Activated naive CD8-positive, alpha-beta T cell treated with anti-CD3 and anti-CD28 coated beads, Interleukin-2, amount 10 ng/mL, durations not matched to agents 7 days and 5 days (primary cell): ENCODE measurements around the gene MPHOSPH9. TPM values are rescaled to one million over a fixed set of nuclear protein-coding genes. Genes with fewer than 3 reads are reported as not detected.
"Not testable (repeated sequence)": the region's sequence is repeated elsewhere in the genome, so short reads cannot be mapped to it uniquely, and the experiment has no call there.

Experiments used
- ATAC-seq: fragments of 150-1000 bp; cut with Tn5 transposase; one replicate; pipeline ENCODE4 v1.10.0; 2021; ENCODE audit warnings: low read depth, moderate library complexity
- POLR2A ChIA-PET: fragments of 350-600 bp; sonication (Branson Sonifier 250); formaldehyde crosslinking; loops from one replicate; lab custom pipeline; 2021; ENCODE audit warnings: antibody characterized with exemption; lab: Charles Lee
- DNase-seq: peaks from one replicate; pipeline ENCODE4 v3.0.0; 2021
- H3K27ac Mint-ChIP-seq: one replicate; pipeline ENCODE4 v1.8.0; 2022; ENCODE audit warnings: mild to moderate bottlenecking, mixed read lengths
- H3K27me3 Mint-ChIP-seq: one replicate; pipeline ENCODE4 v1.8.0; 2022; ENCODE audit warnings: mild to moderate bottlenecking, moderate library complexity, mixed read lengths
- H3K36me3 Mint-ChIP-seq: one replicate; pipeline ENCODE4 v1.8.0; 2021; ENCODE audit warnings: mild to moderate bottlenecking, mixed read lengths
- H3K4me1 Mint-ChIP-seq: one replicate; pipeline ENCODE4 v1.8.0; 2021; ENCODE audit warnings: mixed read lengths
- H3K4me3 Mint-ChIP-seq: one replicate; pipeline ENCODE4 v1.8.0; 2022; ENCODE audit warnings: mild to moderate bottlenecking, moderate library complexity, mixed read lengths
- H3K9me3 Mint-ChIP-seq: one replicate; pipeline ENCODE4 v1.8.0; 2021; ENCODE audit warnings: mixed read lengths
- total RNA-seq, 2 experiments: library from RNA; stranded (reverse); gene quantifications; one replicate each; pipeline ENCODE4 v1.2.3, GENCODE V29; 2021

Gene MPHOSPH9
- total RNA-seq, 2 experiments from 2014 or later = 121 to 131 TPM

GRCh38 chr12:123233505-123234308, 766 bp upstream of the MPHOSPH9 start:
- ATAC-seq (peak; percentile 8), DNase-seq (no peak)
- H3K27ac Mint-ChIP-seq = peak overlapping the region; percentile 94
- POLR2A ChIA-PET = interaction anchor here (0.6 to 4.1 kb wide), 51 partner anchors 9 to 760 kb away, joined by 3 to 91 read pairs (median 5); partner anchors contain the start of genes ABCB9, ARL6IP4, DDX55 and DNAH10
- peaks cover 56% of the 10 kb centered on the region for H3K4me1 Mint-ChIP-seq
- H3K27me3 Mint-ChIP-seq = no peaks in the 10 kb centered on the region
- peaks cover 10% of the 10 kb centered on the region for H3K36me3 Mint-ChIP-seq
- H3K9me3 Mint-ChIP-seq = no peaks in the 10 kb centered on the region
- H3K4me3 Mint-ChIP-seq = peak overlapping the region; percentile 100

- POLR2A ChIA-PET = interaction anchor here (0.5 to 4.1 kb wide), 52 partner anchors 10 to 706 kb away, joined by 3 to 91 read pairs (median 4); partner anchors contain the start of genes ABCB9, ARL6IP4, DDX55 and DNAH10
- Mint-ChIP-seq H3K9me3 (no peaks in the 10 kb centered on the region), H3K4me3 (peak overlapping the region; percentile 100), H3K27me3 (no peaks in the 10 kb centered on the region), H3K4me1 (peaks cover 58% of the 10 kb centered on the region), H3K36me3 (peaks cover 14% of the 10 kb centered on the region), H3K27ac (peak overlapping the region; percentile 94)
- ATAC-seq (no peak), DNase-seq (no peak)
These were observed 502 bp downstream of the MPHOSPH9 start for GRCh38 chr12:123232472-123232806.

- Mint-ChIP-seq H3K36me3 (peaks cover 16% of the 10 kb centered on the region), H3K27me3 (no peaks in the 10 kb centered on the region), H3K4me1 (peaks cover 54% of the 10 kb centered on the region), H3K27ac (peak overlapping the region; percentile 94), H3K4me3 (peak overlapping the region; percentile 100), H3K9me3 (no peaks in the 10 kb centered on the region)
- DNase-seq (no peak), ATAC-seq (no peak)
- POLR2A ChIA-PET = interaction anchor here (0.7 to 4.1 kb wide), 25 partner anchors 9 to 392 kb away, joined by 3 to 91 read pairs (median 10); partner anchors contain the start of genes ABCB9, ARL6IP4, DDX55 and KMT5A
These were observed 1.0 kb downstream of the MPHOSPH9 start for GRCh38 chr12:123231931-123232330.

GRCh38 chr12:123229051-123229450, 3.9 kb downstream of the MPHOSPH9 start:
- ATAC-seq (no peak), DNase-seq (no peak)
- POLR2A ChIA-PET = interaction anchor here (0.6 to 1.3 kb wide), 6 partner anchors 10 to 263 kb away, joined by 3 to 5 read pairs (median 3); partner anchors contain the start of genes ABCB9 and OGFOD2
- Mint-ChIP-seq H3K27ac (peak overlapping the region; percentile 98), H3K27me3 (no peaks in the 10 kb centered on the region), H3K36me3 (peaks cover 22% of the 10 kb centered on the region), H3K4me3 (peak overlapping the region; percentile 96), H3K9me3 (no peaks in the 10 kb centered on the region), H3K4me1 (peaks cover 51% of the 10 kb centered on the region)

GRCh38 chr12:123227581-123228258, 5.2 kb downstream of the MPHOSPH9 start:
- Mint-ChIP-seq H3K27ac (peak overlapping the region; percentile 61), H3K9me3 (no peaks in the 10 kb centered on the region), H3K36me3 (peaks cover 23% of the 10 kb centered on the region), H3K4me3 (peak overlapping the region; percentile 62), H3K27me3 (no peaks in the 10 kb centered on the region), H3K4me1 (peaks cover 60% of the 10 kb centered on the region)
- ATAC-seq = no peak
- POLR2A ChIA-PET = interaction anchor here (1.2 kb wide), 1 partner anchor 11 kb away, joined by 3 read pairs; no protein-coding TSS in a partner anchor
- DNase-seq = no peak

- Mint-ChIP-seq H3K4me3 (no peak overlapping the region), H3K4me1 (peaks cover 54% of the 10 kb centered on the region), H3K27me3 (no peaks in the 10 kb centered on the region), H3K36me3 (peaks cover 30% of the 10 kb centered on the region), H3K9me3 (no peaks in the 10 kb centered on the region), H3K27ac (peak overlapping the region; percentile 15)
- POLR2A ChIA-PET = no interaction called here
- DNase-seq = no peak
- ATAC-seq = no peak
These were observed 7.5 kb downstream of the MPHOSPH9 start for GRCh38 chr12:123225443-123225842.

GRCh38 chr12:123223241-123223668, 9.7 kb downstream of the MPHOSPH9 start:
- Mint-ChIP-seq H3K9me3 (no peaks in the 10 kb centered on the region), H3K4me1 (peaks cover 35% of the 10 kb centered on the region), H3K27me3 (no peaks in the 10 kb centered on the region), H3K27ac (peak overlapping the region; percentile 98), H3K4me3 (peak overlapping the region; percentile 88), H3K36me3 (peaks cover 34% of the 10 kb centered on the region)
- DNase-seq = peak; percentile 63
- POLR2A ChIA-PET = interaction anchor here (0.5 to 3.1 kb wide), 11 partner anchors 9 to 249 kb away, joined by 3 to 91 read pairs (median 5); partner anchors contain the start of genes MPHOSPH9, MTRFR and OGFOD2
- peak; percentile 96 for ATAC-seq

GRCh38 chr12:123207815-123208214, 25.1 kb downstream of the MPHOSPH9 start:
- H3K9me3 Mint-ChIP-seq, DNase-seq, POLR2A ChIA-PET, H3K4me1 Mint-ChIP-seq, ATAC-seq, H3K4me3 Mint-ChIP-seq, H3K27ac Mint-ChIP-seq, H3K27me3 Mint-ChIP-seq: not testable (repeated sequence)
- peaks cover 33% of the 10 kb centered on the region for H3K36me3 Mint-ChIP-seq

- POLR2A ChIA-PET = interaction anchor here (0.6 kb wide), 1 partner anchor 26 kb away, joined by 3 read pairs; no protein-coding TSS in a partner anchor
- H3K36me3 Mint-ChIP-seq = peaks cover 36% of the 10 kb centered on the region
- not testable (repeated sequence) for H3K4me1 Mint-ChIP-seq, DNase-seq, H3K4me3 Mint-ChIP-seq, H3K27me3 Mint-ChIP-seq, ATAC-seq, H3K9me3 Mint-ChIP-seq, H3K27ac Mint-ChIP-seq
These were observed 26.1 kb downstream of the MPHOSPH9 start for GRCh38 chr12:123206794-123207193.

- Mint-ChIP-seq H3K27ac (peak overlapping the region; percentile 80), H3K36me3 (peaks cover 34% of the 10 kb centered on the region), H3K27me3 (no peaks in the 10 kb centered on the region), H3K9me3 (no peaks in the 10 kb centered on the region), H3K4me3 (peak overlapping the region; percentile 32), H3K4me1 (peaks cover 16% of the 10 kb centered on the region)
- DNase-seq = no peak
- ATAC-seq = peak; percentile 60
- POLR2A ChIA-PET = no interaction called here
These were observed 32.5 kb downstream of the MPHOSPH9 start for GRCh38 chr12:123200414-123200813.

GRCh38 chr12:123199936-123200335, 33.0 kb downstream of the MPHOSPH9 start:
- H3K4me1 Mint-ChIP-seq = peaks cover 16% of the 10 kb centered on the region
- no peak for DNase-seq
- no peaks in the 10 kb centered on the region for H3K27me3 Mint-ChIP-seq
- POLR2A ChIA-PET = interaction anchor here (0.6 to 0.7 kb wide), 2 partner anchors 88 to 425 kb away, joined by 4 to 5 read pairs; no protein-coding TSS in a partner anchor
- peaks cover 33% of the 10 kb centered on the region for H3K36me3 Mint-ChIP-seq
- no peak for ATAC-seq
- no peak overlapping the region for H3K4me3 Mint-ChIP-seq
- H3K27ac Mint-ChIP-seq = peak overlapping the region; percentile 80
- no peaks in the 10 kb centered on the region for H3K9me3 Mint-ChIP-seq

- Mint-ChIP-seq H3K27ac (no peak overlapping the region), H3K4me3 (no peak overlapping the region), H3K4me1 (peaks cover 9% of the 10 kb centered on the region), H3K9me3 (no peaks in the 10 kb centered on the region), H3K36me3 (peaks cover 36% of the 10 kb centered on the region), H3K27me3 (no peaks in the 10 kb centered on the region)
- POLR2A ChIA-PET = no interaction called here
- ATAC-seq (no peak), DNase-seq (no peak)
These were observed 45.3 kb downstream of the MPHOSPH9 start for GRCh38 chr12:123187637-123188036.

- POLR2A ChIA-PET = no interaction called here
- Mint-ChIP-seq H3K4me1 (peaks cover 1% of the 10 kb centered on the region), H3K27ac (peak overlapping the region; percentile 8), H3K36me3 (peaks cover 30% of the 10 kb centered on the region), H3K27me3 (no peaks in the 10 kb centered on the region), H3K9me3 (no peaks in the 10 kb centered on the region), H3K4me3 (no peak overlapping the region)
- DNase-seq (no peak), ATAC-seq (no peak)
These were observed 52.8 kb downstream of the MPHOSPH9 start for GRCh38 chr12:123180171-123180570.
